ENCODE measurements around the gene KATNBL1. TPM values are rescaled to one million over a fixed set of nuclear protein-coding genes. Genes with fewer than 3 reads are reported as not detected.

Gene KATNBL1
- total RNA-seq, 4 donors from 2014 or later = 35.4 to 83.1 (median 44.5) TPM

DNA sequence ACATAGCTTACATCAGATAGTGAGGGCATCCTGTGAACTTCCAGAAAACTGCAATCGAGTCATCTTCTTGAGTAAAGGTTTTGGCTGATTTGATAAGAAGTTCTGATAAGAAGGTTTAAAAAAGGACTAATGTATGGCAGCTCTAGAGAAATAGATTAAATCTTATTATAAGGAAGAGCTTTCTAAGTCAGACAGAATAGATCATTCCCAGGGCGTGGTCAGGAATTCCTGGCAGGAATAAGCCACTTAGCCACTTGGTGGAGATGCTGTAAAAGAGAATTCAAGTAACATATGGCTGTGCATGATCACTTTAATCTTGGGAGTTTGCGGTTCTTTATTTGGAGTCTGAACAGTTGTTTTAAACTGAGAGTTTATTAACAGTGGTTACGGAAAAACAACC, 90.6 kb downstream of the KATNBL1 start:
- no peak for ATAC-seq (ENCODE audit: low FRiP score)
- TF ChIP-seq, protein P1, sequence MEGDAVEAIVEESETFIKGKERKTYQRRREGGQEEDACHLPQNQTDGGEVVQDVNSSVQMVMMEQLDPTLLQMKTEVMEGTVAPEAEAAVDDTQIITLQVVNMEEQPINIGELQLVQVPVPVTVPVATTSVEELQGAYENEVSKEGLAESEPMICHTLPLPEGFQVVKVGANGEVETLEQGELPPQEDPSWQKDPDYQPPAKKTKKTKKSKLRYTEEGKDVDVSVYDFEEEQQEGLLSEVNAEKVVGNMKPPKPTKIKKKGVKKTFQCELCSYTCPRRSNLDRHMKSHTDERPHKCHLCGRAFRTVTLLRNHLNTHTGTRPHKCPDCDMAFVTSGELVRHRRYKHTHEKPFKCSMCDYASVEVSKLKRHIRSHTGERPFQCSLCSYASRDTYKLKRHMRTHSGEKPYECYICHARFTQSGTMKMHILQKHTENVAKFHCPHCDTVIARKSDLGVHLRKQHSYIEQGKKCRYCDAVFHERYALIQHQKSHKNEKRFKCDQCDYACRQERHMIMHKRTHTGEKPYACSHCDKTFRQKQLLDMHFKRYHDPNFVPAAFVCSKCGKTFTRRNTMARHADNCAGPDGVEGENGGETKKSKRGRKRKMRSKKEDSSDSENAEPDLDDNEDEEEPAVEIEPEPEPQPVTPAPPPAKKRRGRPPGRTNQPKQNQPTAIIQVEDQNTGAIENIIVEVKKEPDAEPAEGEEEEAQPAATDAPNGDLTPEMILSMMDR (IDR thresholded peaks at IDR 0.05) = no peak
- DNase-seq (ENCODE audit: low spot score) = no peak

DNA sequence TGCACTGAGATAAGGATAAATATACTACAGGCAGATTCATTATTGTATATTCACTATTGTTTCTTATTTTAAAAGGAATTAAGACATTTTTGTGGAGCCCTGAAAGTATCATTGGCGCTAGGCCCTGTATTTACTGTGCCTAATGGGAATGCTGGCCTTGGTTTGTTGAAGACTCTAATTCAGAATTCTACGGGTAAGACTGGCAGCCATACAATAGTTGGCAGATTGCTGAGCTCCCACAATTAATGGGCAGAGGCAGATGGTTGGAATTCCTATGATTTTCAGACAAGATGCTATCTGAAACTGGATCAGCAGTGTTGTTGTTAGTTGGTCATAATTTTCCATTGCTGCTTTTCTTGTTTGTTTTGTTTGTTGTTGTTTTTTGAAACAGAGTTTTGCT, 93.3 kb downstream of the KATNBL1 start:
- no peak for ATAC-seq (ENCODE audit: low FRiP score)
- DNase-seq (ENCODE audit: low spot score) = no peak
- TF ChIP-seq, protein P1 (IDR thresholded peaks at IDR 0.05) = no peak

DNA sequence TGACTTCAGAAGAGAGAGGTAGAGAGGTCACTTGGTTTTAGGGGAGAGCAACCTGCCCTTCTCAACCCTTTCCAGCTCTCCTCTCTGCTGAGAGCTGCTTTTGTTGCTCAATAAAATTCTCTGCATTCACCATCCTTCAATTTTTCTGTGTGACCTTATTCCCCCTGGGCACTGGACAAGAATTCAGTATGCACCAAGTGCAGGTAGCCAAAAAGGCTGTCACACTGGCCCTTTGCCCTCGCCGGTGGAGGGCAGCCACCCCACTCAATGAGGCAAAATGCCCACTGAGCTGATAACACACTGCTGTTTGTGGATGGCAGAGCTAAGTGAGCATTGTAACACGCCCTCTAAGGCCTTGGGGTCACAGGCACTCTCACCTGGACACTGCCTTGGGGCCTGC, 95.2 kb downstream of the KATNBL1 start:
- DNase-seq (ENCODE audit: low spot score) = no peak
- ATAC-seq (ENCODE audit: low FRiP score) = no peak
- TF ChIP-seq, protein P1 (IDR thresholded peaks at IDR 0.05) = no peak

DNA sequence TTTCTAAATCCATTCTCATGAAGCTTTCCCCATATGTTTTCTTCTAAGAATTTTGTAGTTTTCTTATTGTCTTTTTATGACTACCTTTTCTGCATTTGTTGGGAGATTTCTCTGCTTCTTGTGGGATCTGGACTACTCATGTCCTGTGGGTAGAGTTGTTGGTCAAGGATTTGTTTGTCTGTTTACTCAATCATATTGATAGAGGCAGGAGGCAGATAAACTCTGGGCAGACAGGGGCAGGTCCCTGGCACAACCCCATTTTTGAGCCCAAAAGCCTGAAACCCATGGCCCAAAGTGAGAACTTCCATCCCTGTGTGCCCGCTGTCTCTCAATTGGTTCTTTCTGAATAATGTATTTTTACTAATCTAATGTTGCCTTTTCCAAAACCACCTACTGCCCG, 95.7 kb downstream of the KATNBL1 start:
- ATAC-seq (ENCODE audit: low FRiP score) (no peak), DNase-seq (ENCODE audit: low spot score) (no peak)
- TF ChIP-seq, protein P1 (IDR thresholded peaks at IDR 0.05) = no peak

DNA sequence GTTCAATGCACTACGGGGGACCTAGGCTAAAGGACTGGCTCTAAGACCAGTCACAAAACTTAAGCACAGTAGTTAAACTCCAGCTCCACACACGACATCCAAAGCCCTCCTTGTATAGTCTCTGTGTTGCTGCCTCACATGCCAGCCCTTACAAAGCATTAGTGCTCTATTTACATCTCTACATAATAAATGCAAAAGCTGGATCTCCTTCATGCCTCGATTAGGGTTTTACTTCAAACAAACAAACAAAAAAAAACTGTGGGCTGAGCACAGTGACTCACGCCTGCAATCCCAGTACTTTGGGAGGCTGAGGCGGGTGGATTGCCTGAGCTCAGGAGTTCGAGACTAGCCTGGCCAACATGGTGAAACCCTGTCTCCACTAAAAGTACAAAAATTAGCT, 98.4 kb downstream of the KATNBL1 start:
- TF ChIP-seq, protein P1 (IDR thresholded peaks at IDR 0.05) = no peak
- ATAC-seq (ENCODE audit: low FRiP score) (no peak), DNase-seq (ENCODE audit: low spot score) (no peak)

DNA sequence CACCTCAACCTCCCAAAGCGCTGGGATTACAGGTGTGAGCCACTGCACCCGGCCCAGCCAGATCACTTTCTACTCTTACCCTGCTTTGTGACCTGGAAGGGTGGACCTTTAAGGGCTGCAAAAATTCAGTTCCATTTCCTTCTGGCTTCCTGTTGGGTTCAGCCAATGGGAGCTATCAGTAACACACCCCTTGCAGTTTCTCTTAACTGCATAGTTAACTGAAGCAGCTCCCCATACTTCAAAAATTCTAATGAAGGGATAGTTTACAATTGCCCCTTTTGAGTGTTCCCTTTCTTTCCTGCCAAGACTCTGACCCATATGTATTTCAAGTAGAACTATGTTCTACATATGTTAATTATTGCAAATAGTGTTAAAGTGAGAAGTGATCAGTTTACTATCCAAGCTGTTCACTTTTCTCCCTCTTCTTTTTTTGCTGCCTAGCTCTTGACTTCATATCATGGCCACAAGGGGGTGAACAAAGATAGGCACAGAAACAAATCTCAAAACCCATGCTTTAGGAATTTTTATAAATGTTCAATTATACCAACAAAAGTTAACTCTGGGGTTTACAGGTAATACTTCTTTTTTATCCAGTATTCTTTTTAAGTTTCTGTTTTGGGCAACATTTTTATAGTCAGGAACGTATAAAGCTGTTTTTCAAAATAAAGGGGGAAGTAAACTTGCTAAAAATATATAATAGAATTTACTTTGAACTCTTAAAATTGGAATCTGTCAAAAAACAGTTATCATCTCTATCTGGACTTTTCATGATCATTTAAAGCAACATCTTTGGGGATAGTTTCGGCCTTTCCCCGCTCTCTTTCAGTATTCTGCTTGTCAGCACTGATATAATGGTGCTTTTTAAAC, 99.9 kb downstream of the KATNBL1 start:
- ATAC-seq (ENCODE audit: low FRiP score) (no peak), DNase-seq (ENCODE audit: low spot score) (no peak)
- TF ChIP-seq, protein P1 (IDR thresholded peaks at IDR 0.05) = no peak

DNA sequence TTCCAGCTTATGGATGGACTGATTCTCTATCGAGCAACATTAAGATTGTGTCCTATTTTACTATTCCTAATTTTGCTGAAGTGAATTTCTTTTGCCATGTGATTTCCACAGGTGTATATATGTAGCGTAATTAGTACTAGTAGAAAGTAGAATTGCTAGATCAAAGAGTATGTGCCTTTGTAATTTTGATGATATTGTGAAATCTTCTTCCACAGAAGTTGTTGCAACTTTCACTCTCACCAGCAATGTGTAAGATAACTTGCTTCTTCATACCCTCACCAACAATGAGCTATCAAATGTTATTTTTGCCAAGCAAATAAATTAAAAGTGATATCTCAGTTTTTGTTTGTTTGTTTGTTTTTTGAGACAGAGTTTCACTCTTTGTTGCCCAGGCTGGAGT, 102.6 kb downstream of the KATNBL1 start:
- DNase-seq (ENCODE audit: low spot score) (no peak), ATAC-seq (ENCODE audit: low FRiP score) (no peak)
- TF ChIP-seq, protein P1 (IDR thresholded peaks at IDR 0.05) = no peak
